ENCODE results near the gene SPATS2.
"Not testable (repeated sequence)": the region's sequence is repeated elsewhere in the genome, so short reads cannot be mapped to it uniquely, and the experiment has no call there.

The SPATS2 gene

DNA sequence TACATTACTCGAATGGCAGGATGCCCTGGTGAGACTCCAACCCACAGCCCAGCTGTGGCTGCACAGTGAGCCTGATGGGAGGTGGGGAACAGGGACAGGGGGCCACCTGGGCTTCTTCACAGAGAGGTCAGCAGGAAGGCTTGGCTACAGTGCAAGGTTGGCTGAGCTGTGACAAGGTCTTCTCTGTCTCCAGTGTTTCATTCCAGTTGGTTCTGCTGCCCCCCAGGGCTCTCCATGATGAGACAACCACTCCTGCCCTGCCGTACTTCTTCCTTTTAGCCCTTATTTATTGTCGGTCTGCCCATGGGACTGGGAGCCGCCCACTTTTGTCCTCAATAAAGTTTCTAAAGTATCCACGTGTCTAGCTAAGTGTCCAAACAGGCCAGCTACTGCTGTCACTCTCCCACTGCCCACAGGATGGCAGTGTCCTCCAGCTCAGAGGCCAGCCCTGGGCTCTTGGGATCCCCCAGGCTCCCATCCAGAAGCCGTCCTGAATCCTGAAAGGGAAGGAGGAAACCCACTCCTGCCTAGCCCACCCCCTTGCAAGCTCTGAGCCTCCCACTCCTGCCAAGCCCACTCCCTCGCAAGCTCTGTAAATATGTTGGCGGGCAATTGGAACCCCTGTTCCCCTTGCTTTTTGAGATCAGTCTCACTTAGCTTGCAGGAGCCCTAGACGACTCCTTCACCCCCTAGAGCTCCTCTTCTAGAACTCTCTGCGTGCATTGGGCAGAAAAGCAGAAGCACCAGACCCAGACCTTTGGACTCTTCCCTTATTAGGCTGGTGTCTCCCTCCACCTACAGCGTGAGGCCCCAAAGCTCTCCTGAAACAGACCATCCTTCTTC lies 35.7 kb upstream of the SPATS2 start:
- peak; percentile 16 for DNase-seq (ENCODE audit: extremely low spot score)
- ChIA-PET CTCF (interaction anchor here (0.7 to 7.3 kb wide), 22 partner anchors 8 to 249 kb away, joined by 3 to 109 read pairs (median 5); partner anchors contain the start of genes DNAJC22, PRPH, SPATS2 and TROAP), POLR2A (interaction anchor here (0.8 to 1.2 kb wide), 2 partner anchors 8 to 11 kb away, joined by 3 to 4 read pairs; partner anchors contain the start of gene TROAP)
- TF ChIP-seq, protein P1, sequence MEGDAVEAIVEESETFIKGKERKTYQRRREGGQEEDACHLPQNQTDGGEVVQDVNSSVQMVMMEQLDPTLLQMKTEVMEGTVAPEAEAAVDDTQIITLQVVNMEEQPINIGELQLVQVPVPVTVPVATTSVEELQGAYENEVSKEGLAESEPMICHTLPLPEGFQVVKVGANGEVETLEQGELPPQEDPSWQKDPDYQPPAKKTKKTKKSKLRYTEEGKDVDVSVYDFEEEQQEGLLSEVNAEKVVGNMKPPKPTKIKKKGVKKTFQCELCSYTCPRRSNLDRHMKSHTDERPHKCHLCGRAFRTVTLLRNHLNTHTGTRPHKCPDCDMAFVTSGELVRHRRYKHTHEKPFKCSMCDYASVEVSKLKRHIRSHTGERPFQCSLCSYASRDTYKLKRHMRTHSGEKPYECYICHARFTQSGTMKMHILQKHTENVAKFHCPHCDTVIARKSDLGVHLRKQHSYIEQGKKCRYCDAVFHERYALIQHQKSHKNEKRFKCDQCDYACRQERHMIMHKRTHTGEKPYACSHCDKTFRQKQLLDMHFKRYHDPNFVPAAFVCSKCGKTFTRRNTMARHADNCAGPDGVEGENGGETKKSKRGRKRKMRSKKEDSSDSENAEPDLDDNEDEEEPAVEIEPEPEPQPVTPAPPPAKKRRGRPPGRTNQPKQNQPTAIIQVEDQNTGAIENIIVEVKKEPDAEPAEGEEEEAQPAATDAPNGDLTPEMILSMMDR (IDR thresholded peaks at IDR 0.05; ENCODE audit: control extremely low read depth, extremely low read depth, low read depth, missing control alignments) = peak; percentile 70

DNA sequence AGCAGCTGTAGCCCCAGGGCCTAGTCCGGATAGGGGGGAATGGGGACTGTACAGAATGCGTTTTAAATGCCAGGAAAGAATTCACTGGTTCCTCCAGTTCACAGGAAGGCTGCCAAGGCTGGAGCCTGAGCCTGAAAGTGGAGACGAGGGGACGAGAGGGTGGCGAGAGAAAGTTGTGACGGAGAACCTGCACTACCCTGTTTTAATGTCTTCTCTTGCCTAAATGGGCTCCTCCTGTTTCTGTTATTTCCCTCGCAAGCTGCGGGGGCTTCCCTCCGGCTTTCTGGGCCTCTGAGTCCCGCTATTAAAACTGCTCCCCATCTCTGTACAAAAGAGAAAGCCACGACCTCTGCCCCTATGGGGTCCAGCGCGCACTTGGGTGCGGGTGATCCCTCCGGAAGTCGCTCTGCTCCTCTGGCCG lies 34.8 kb upstream of the SPATS2 start:
- TF ChIP-seq, protein P1 (IDR thresholded peaks at IDR 0.05; ENCODE audit: control extremely low read depth, extremely low read depth, low read depth, missing control alignments) = no peak
- ChIA-PET CTCF (interaction anchor here (1.0 to 7.3 kb wide), 13 partner anchors 9 to 248 kb away, joined by 3 to 109 read pairs (median 13); partner anchors contain the start of genes DNAJC22, PRPH and TROAP), POLR2A (interaction anchor here (0.8 kb wide), 1 partner anchor 10 kb away, joined by 3 read pairs; no protein-coding TSS in a partner anchor)
- DNase-seq (ENCODE audit: extremely low spot score) = no peak

DNA sequence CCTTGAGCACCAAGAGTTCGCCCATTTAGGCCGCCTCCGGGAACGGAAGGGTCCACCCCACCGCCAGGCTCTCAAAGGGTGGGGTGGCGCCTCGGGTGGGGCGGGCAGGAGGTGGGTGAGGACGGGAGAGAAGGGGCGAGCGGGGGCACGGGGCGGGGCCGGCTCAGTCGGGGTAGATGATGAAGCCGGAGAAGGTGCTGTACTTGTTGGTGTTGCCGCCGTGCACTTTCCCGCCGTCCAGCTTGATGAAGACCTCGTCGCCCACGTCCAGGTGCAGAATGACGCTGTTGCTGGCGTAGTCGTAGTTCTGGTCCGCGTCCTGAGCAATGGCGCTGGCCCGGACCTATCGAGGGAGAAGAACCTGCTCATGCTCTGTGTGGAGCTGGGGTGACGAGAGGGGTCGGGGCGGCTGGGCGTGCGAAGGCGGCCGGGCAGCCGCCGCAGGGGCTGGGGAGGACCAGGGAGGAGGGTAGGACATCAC lies 34.3 kb upstream of the SPATS2 start:
- ChIA-PET CTCF (interaction anchor here (1.1 to 7.3 kb wide), 10 partner anchors 8 to 248 kb away, joined by 3 to 109 read pairs (median 26); partner anchors contain the start of genes DNAJC22, PRPH and TROAP), POLR2A (no interaction called here)
- no peak for DNase-seq (ENCODE audit: extremely low spot score)
- TF ChIP-seq, protein P1 (IDR thresholded peaks at IDR 0.05; ENCODE audit: control extremely low read depth, extremely low read depth, low read depth, missing control alignments) = no peak

DNA sequence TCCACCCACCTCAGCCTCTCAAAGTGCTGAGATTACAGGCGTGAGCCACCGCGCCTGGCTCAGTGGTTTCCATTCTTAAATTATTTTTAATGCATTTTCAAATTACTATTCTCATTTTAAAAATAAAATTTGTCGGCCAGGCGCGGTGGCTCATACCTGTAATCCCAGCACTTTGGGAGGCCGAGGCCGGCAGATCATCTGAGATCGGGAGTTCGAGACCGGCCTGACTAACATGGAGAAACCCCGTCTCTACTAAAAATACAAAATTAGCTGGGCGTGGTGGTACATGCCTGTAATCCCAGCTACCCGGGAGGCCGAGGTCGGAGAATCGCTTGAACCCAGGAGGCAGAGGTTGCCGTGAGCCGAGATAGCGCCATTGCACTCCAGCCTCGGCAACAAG lies 33.5 kb upstream of the SPATS2 start:
- POLR2A ChIA-PET; DNase-seq (ENCODE audit: extremely low spot score): not testable (repeated sequence)
- CTCF ChIA-PET = interaction anchor here (1.1 to 7.3 kb wide), 7 partner anchors 9 to 44 kb away, joined by 3 to 109 read pairs (median 39); partner anchors contain the start of genes DNAJC22 and PRPH

DNA sequence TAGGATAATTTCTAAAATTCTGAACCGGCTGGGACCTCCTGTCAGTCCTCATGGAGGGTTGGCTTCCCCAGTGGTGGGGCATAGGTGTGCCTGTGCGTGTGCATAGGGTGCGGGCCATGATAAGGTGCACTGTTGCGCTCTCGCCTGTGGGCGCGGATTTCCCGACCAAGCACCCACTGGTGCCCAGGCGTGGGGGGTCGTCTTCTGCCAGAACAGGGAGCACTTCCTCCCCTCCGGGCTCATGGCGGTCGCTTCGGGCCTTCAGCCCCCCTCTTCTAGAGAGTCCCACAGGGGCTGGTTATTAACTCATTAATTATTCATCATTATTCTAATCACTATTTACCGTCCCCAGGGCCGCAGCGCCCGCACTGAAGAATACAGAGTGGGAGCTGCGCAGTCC lies 33.0 kb upstream of the SPATS2 start:
- ChIA-PET POLR2A (no interaction called here), CTCF (interaction anchor here (1.4 to 7.3 kb wide), 9 partner anchors 8 to 178 kb away, joined by 3 to 109 read pairs (median 39); partner anchors contain the start of genes DNAJC22, PRPH and TROAP)
- DNase-seq (ENCODE audit: extremely low spot score) = no peak
- TF ChIP-seq, protein P1 (IDR thresholded peaks at IDR 0.05; ENCODE audit: control extremely low read depth, extremely low read depth, low read depth, missing control alignments) = no peak

DNA sequence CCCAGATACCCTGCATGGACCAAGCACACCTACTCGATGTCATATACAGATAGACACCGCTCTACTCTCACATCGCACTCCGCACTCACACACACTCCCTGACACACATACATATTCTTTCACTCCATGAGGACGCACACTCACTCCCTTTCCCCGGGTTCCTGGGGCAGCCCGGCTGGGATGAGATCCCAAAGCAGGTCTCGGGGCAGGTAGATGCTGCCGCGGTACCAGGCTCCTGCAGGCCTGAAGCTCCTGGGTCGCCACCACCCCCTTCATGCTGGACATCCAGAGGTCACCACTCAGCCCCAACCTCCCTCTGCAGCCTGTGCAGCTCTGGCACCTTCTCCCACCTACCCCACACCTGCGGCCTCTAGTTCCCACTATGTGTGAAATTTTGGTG lies 32.6 kb upstream of the SPATS2 start:
- POLR2A ChIA-PET = no interaction called here
- no peak for DNase-seq (ENCODE audit: extremely low spot score)
- CTCF ChIA-PET = interaction anchor here (1.4 to 7.3 kb wide), 7 partner anchors 8 to 178 kb away, joined by 3 to 109 read pairs (median 35); partner anchors contain the start of genes DNAJC22, PRPH and TROAP
- TF ChIP-seq, protein P1 (IDR thresholded peaks at IDR 0.05; ENCODE audit: control extremely low read depth, extremely low read depth, low read depth, missing control alignments) = no peak

Data from GM10248 (cell line).